H9 (cell line): ENCODE results near the gene CNNM3. TPM values are rescaled to one million over a fixed set of nuclear protein-coding genes. Genes with fewer than 3 reads are reported as not detected.
A peak's percentile ranks its signal among the peaks of the same experiment; 100 is the strongest.

Experiments
- DNase-seq: peaks from one replicate; pipeline ENCODE4 v3.0.0-alpha.2; 2017
- H2AFZ ChIP-seq: one replicate; pipeline ENCODE4 v1.6.1; 2013; ENCODE audit warnings: mild to moderate bottlenecking, low read length, control low read depth, moderate library complexity
- H2AK5ac ChIP-seq: 2 replicates; pipeline ENCODE4 v1.6.1; 2013; ENCODE audit warnings: low read length, control low read depth, mixed read lengths; ENCODE audit not compliant: insufficient read length
- H2BK120ac ChIP-seq: one replicate; pipeline ENCODE4 v1.6.1; 2013; ENCODE audit warnings: low read depth, mild to moderate bottlenecking, low read length, control low read depth, inconsistent platforms; ENCODE audit not compliant: poor library complexity, severe bottlenecking
- H2BK12ac ChIP-seq: 2 replicates; pipeline ENCODE4 v1.6.1; 2013; ENCODE audit warnings: low read length, control low read depth, mixed read lengths, low read depth; ENCODE audit not compliant: insufficient read length
- H2BK15ac ChIP-seq: 2 replicates; pipeline ENCODE4 v1.6.1; 2013; ENCODE audit warnings: low read depth, low read length, control low read depth
- H2BK20ac ChIP-seq: one replicate; pipeline ENCODE4 v1.6.1; 2013; ENCODE audit warnings: low read depth, mild to moderate bottlenecking, low read length, control low read depth, inconsistent platforms; ENCODE audit not compliant: poor library complexity, severe bottlenecking
- H2BK5ac ChIP-seq: 2 replicates; pipeline ENCODE4 v1.6.1; 2013; ENCODE audit warnings: low read length, control low read depth, mixed read lengths; ENCODE audit not compliant: insufficient read length
- H3K14ac ChIP-seq: 2 replicates; pipeline ENCODE4 v1.6.1; 2013; ENCODE audit warnings: low read length, control low read depth; ENCODE audit not compliant: insufficient read depth
- H3K18ac ChIP-seq: 2 replicates; pipeline ENCODE4 v1.6.1; 2013; ENCODE audit warnings: low read depth, mild to moderate bottlenecking, mixed read lengths, low read length, control low read depth; ENCODE audit not compliant: insufficient read length
- H3K23ac ChIP-seq: 2 replicates; pipeline ENCODE4 v1.6.1; 2013; ENCODE audit warnings: low read length, control low read depth, mixed read lengths, low read depth; ENCODE audit not compliant: insufficient read length
- H3K23me2 ChIP-seq: 2 replicates; pipeline ENCODE4 v1.6.1; 2013; ENCODE audit warnings: low read depth, mild to moderate bottlenecking, mixed read lengths, low read length, control low read depth; ENCODE audit not compliant: insufficient read length, poor library complexity, severe bottlenecking
- H3K27ac ChIP-seq: 2 replicates; pipeline ENCODE4 v1.5.1; 2013; ENCODE audit warnings: low read length, control low read depth, mixed read lengths, low read depth; ENCODE audit not compliant: insufficient read length
- H3K27me3 ChIP-seq: 2 replicates; pipeline ENCODE4 v1.6.1; 2013; ENCODE audit warnings: low read length, control low read depth, inconsistent platforms; ENCODE audit not compliant: insufficient read depth
- H3K4ac ChIP-seq: 2 replicates; pipeline ENCODE4 v1.6.1; 2013; ENCODE audit warnings: low read depth, mild to moderate bottlenecking, control low read depth, inconsistent platforms, low read length, moderate library complexity
- H3K4me1 ChIP-seq: 2 replicates; pipeline ENCODE4 v1.6.1; 2013; ENCODE audit warnings: low read length, control low read depth, inconsistent platforms; ENCODE audit not compliant: insufficient read depth
- H3K4me2 ChIP-seq: 2 replicates; pipeline ENCODE4 v1.6.1; 2013; ENCODE audit warnings: low read length, control low read depth, mixed read lengths; ENCODE audit not compliant: insufficient read length, insufficient read depth
- H3K56ac ChIP-seq: 2 replicates; pipeline ENCODE4 v1.6.1; 2013; ENCODE audit warnings: low read depth, mild to moderate bottlenecking, mixed read lengths, low read length, control low read depth; ENCODE audit not compliant: insufficient read length
- H3K79me1 ChIP-seq: 2 replicates; pipeline ENCODE4 v1.6.1; 2013; ENCODE audit warnings: low read depth, mild to moderate bottlenecking, moderate library complexity, low read length, control low read depth, inconsistent platforms; ENCODE audit not compliant: insufficient read depth, poor library complexity, severe bottlenecking
- H3K79me2 ChIP-seq: 2 replicates; pipeline ENCODE4 v1.6.1; 2013; ENCODE audit warnings: low read length, control low read depth, inconsistent platforms; ENCODE audit not compliant: insufficient read depth
- H3K9ac ChIP-seq: 2 replicates; pipeline ENCODE4 v1.6.1; 2013; ENCODE audit warnings: low read length, control low read depth, mixed read lengths; ENCODE audit not compliant: insufficient read length; ENCODE audit errors: extremely low read depth
- H3K9me3 ChIP-seq: one replicate; pipeline ENCODE4 v1.6.1; 2013; ENCODE audit warnings: low read depth, low read length, inconsistent platforms; ENCODE audit not compliant: control insufficient read depth
- H3T11ph ChIP-seq: one replicate; pipeline ENCODE4 v1.6.1; 2013; ENCODE audit warnings: mild to moderate bottlenecking, low read length, control low read depth, inconsistent platforms
- H4K20me1 ChIP-seq: one replicate; pipeline ENCODE4 v1.6.1; 2013; ENCODE audit not compliant: control insufficient read depth, insufficient read length, insufficient read depth
- H4K5ac ChIP-seq: 2 replicates; pipeline ENCODE4 v1.6.1; 2013; ENCODE audit warnings: low read depth, mild to moderate bottlenecking, mixed read lengths, low read length, control low read depth; ENCODE audit not compliant: insufficient read length
- H4K8ac ChIP-seq: replicated peaks from 2 replicates; pipeline ENCODE4 v1.6.1; 2013; ENCODE audit warnings: low read length, control low read depth, mixed read lengths, low read depth; ENCODE audit not compliant: insufficient read length
- H4K91ac ChIP-seq: 2 replicates; pipeline ENCODE4 v1.6.1; 2013; ENCODE audit warnings: low read depth, mild to moderate bottlenecking, moderate library complexity, mixed read lengths, low read length, control low read depth; ENCODE audit not compliant: insufficient read length
- H3K27ac Mint-ChIP-seq, 3 experiments: 2 replicates in 2 of 3; 3 replicates in 1 of 3; pipeline ENCODE4 v1.8.0; 2020 to 2021; ENCODE audit warnings: mixed read lengths in 3 of 3, mild to moderate bottlenecking in 1 of 3, moderate library complexity in 1 of 3
- H3K27me3 Mint-ChIP-seq: 2 replicates; pipeline ENCODE4 v1.8.0; 2021; ENCODE audit warnings: low read depth, mild to moderate bottlenecking, moderate library complexity, mixed read lengths
- H3K36me3 Mint-ChIP-seq, 3 experiments: 2 replicates in 2 of 3; 3 replicates in 1 of 3; pipeline ENCODE4 v1.8.0; 2020 to 2021; ENCODE audit warnings: low read depth in 3 of 3, mixed read lengths in 3 of 3; ENCODE audit not compliant: insufficient read depth in 1 of 3
- H3K4me1 Mint-ChIP-seq, 2 experiments: 2 replicates each; pipeline ENCODE4 v1.8.0; 2020; ENCODE audit warnings: mixed read lengths in 2 of 2
- H3K4me3 Mint-ChIP-seq, 2 experiments: 2 replicates in 1 of 2; 3 replicates in 1 of 2; pipeline ENCODE4 v1.8.0; 2020 to 2021; ENCODE audit warnings: mild to moderate bottlenecking in 2 of 2, mixed read lengths in 2 of 2, moderate library complexity in 1 of 2
- H3K9me3 Mint-ChIP-seq, 2 experiments: 2 replicates in 1 of 2; 3 replicates in 1 of 2; pipeline ENCODE4 v1.8.0; 2020; ENCODE audit warnings: mild to moderate bottlenecking in 2 of 2, mixed read lengths in 2 of 2, moderate library complexity in 1 of 2
- WGBS: extraction: QIAGEN DNeasy Blood & Tissue Kit; methylation state at CpG from one replicate; pipeline ENCODE4 v1.1.7; 2013; ENCODE audit warnings: missing lambda C conversion rate, low lambda C conversion rate, mixed read lengths; ENCODE audit not compliant: insufficient read length; ENCODE audit errors: extremely low coverage; 5-methylcytosine and 5-hydroxymethylcytosine counted together
- total RNA-seq: library from RNA; stranded (reverse); gene quantifications from 2 replicates; pipeline ENCODE4 v1.2.1, GENCODE V29; 2021
- TF ChIP-seq, protein P1 (sequence below): fragments of 200-600 bp; sonication (generic); conservative IDR thresholded peaks from 3 replicates; pipeline ENCODE4 v1.8.0; 2021; ENCODE audit warnings: antibody characterized with exemption, mild to moderate bottlenecking

CNNM3 gene
- total RNA-seq, 1 experiment from 2014 or later = 25.0 TPM

DNA sequence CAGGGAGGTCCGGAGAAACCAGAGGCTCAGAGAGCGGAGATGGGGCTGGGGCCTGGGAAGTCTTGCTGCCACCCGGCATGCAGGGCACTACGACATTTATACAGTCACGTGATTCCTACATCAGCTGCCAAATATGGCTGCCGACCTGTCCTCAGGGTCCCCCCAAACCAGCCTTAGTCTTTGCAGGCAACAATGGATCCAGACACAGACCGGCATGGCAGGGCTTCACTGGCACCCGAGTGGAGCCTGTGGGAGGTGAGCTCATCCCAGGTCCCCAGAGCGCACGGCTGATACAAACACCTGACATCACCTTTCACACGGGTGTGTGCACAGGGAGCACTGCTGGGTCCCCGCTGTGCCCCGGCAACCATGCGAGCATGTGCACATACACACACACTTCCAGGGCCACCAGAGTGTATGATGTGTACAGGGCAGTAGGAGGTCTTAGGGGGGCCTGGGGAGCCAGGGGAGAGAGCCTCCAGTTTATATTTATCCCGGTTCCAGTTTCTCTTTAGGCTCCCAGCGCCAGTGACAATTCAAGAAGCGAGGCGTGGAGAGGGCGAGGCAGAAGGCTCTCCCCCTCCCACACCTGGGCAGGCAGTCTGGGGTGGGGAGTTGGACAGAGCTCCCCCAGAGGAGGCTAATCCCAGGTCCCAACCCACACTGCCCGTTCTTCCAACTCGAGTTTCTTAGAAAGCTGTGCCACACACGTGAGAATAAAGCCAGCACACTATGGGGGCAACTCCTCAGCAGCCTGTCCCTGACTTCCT lies 51.1 kb downstream of the CNNM3 start:
- H3K27ac ChIP-seq = no peak overlapping the region
- WGBS = no CpG with 5 or more reads among the region's 22 CpGs
- no peak overlapping the region for H4K8ac ChIP-seq
- H3K79me2 ChIP-seq = peaks cover 10% of the 10 kb centered on the region; the same call in 1 of the 2 replicates
- H2BK15ac ChIP-seq = no peak overlapping the region
- H3K23ac ChIP-seq = no peak overlapping the region
- Mint-ChIP-seq H3K27me3 (no peaks in the 10 kb centered on the region; the same call in 1 of the 2 replicates), H3K27ac (peak overlapping the region; percentile 57 to 85 (median 80); a peak in 3 of 7 replicates), H3K4me3 (peak overlapping the region; percentile 85 to 88), H3K9me3 (no peaks in the 10 kb centered on the region), H3K4me1 (peaks cover 15 to 17% of the 10 kb centered on the region in 2 experiments), H3K36me3 (peaks cover 16 to 47% (median 46%) of the 10 kb centered on the region in 3 experiments)
- H3K4me1 ChIP-seq = 0 out of 2 replicates have a peak, but pooled peaks cover 3% of the 10 kb centered on the region
- H2AK5ac ChIP-seq = no peak overlapping the region
- H2BK20ac ChIP-seq = no peak overlapping the region
- H4K5ac ChIP-seq = no peak overlapping the region
- no peak overlapping the region for H3K4ac ChIP-seq
- peak overlapping the region; percentile 77 for H3K9ac ChIP-seq
- no peak overlapping the region for H2BK120ac ChIP-seq
- H3K23me2 ChIP-seq = peaks cover 16% of the 10 kb centered on the region
- H3K18ac ChIP-seq = no peak overlapping the region
- H2AFZ ChIP-seq = no peak overlapping the region
- peak overlapping the region; percentile 70 for H3K4me2 ChIP-seq
- H3K9me3 ChIP-seq = no peaks in the 10 kb centered on the region
- no peak for DNase-seq
- H4K91ac ChIP-seq = no peak overlapping the region
- no peak overlapping the region for H3T11ph ChIP-seq
- H2BK12ac ChIP-seq = no peak overlapping the region
- H3K27me3 ChIP-seq = no peaks in the 10 kb centered on the region
- no peak overlapping the region for H3K56ac ChIP-seq
- no peaks in the 10 kb centered on the region for H4K20me1 ChIP-seq
- H3K14ac ChIP-seq = peak overlapping the region; percentile 96; the same call in 1 of the 2 replicates
- no peak overlapping the region for H2BK5ac ChIP-seq
- peaks cover 10% of the 10 kb centered on the region for H3K79me1 ChIP-seq
- TF ChIP-seq, protein P1, sequence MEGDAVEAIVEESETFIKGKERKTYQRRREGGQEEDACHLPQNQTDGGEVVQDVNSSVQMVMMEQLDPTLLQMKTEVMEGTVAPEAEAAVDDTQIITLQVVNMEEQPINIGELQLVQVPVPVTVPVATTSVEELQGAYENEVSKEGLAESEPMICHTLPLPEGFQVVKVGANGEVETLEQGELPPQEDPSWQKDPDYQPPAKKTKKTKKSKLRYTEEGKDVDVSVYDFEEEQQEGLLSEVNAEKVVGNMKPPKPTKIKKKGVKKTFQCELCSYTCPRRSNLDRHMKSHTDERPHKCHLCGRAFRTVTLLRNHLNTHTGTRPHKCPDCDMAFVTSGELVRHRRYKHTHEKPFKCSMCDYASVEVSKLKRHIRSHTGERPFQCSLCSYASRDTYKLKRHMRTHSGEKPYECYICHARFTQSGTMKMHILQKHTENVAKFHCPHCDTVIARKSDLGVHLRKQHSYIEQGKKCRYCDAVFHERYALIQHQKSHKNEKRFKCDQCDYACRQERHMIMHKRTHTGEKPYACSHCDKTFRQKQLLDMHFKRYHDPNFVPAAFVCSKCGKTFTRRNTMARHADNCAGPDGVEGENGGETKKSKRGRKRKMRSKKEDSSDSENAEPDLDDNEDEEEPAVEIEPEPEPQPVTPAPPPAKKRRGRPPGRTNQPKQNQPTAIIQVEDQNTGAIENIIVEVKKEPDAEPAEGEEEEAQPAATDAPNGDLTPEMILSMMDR = no peak
